Activated naive CD8-positive, alpha-beta T cell treated with anti-CD3 and anti-CD28 coated beads, Interleukin-2, amount 50 U/mL, for 24 hours (primary cell): ENCODE measurements around the gene SYNM.

Experiments
- ATAC-seq: fragments of 150-1000 bp; cut with Tn5 transposase; one replicate; pipeline ENCODE4 v1.10.0; 2021
- DNase-seq: peaks from one replicate; pipeline ENCODE4 v3.0.0; 2021
- H3K27ac Mint-ChIP-seq: one replicate; pipeline ENCODE4 v1.8.0; 2021; ENCODE audit warnings: mild to moderate bottlenecking, mixed read lengths
- H3K27me3 Mint-ChIP-seq: one replicate; pipeline ENCODE4 v1.8.0; 2021; ENCODE audit warnings: mixed read lengths
- H3K36me3 Mint-ChIP-seq: one replicate; pipeline ENCODE4 v1.8.0; 2021; ENCODE audit warnings: low read depth, mixed read lengths
- H3K4me1 Mint-ChIP-seq: one replicate; pipeline ENCODE4 v1.8.0; 2021; ENCODE audit warnings: mixed read lengths
- H3K4me3 Mint-ChIP-seq: one replicate; pipeline ENCODE4 v1.8.0; 2021; ENCODE audit warnings: mild to moderate bottlenecking, moderate library complexity, mixed read lengths
- H3K9me3 Mint-ChIP-seq: one replicate; pipeline ENCODE4 v1.8.0; 2021; ENCODE audit warnings: mixed read lengths

SYNM gene

GRCh38 chr15:99180086-99180963 is 75.4 kb downstream of the SYNM start:
- H3K4me3 Mint-ChIP-seq: no peak overlapping the region
- DNase-seq (no peak), ATAC-seq (no peak)
- no peaks in the 10 kb centered on the region for H3K9me3 Mint-ChIP-seq
- H3K4me1 Mint-ChIP-seq: no peaks in the 10 kb centered on the region
- no peak overlapping the region for H3K27ac Mint-ChIP-seq
- H3K27me3 Mint-ChIP-seq: no peaks in the 10 kb centered on the region
- peaks cover 2% of the 10 kb centered on the region for H3K36me3 Mint-ChIP-seq

- H3K9me3 Mint-ChIP-seq: no peaks in the 10 kb centered on the region
- H3K4me1 Mint-ChIP-seq: no peaks in the 10 kb centered on the region
- DNase-seq: no peak
- H3K4me3 Mint-ChIP-seq: no peak overlapping the region
- H3K27ac Mint-ChIP-seq: no peak overlapping the region
- peaks cover 2% of the 10 kb centered on the region for H3K36me3 Mint-ChIP-seq
- ATAC-seq: no peak
- no peaks in the 10 kb centered on the region for H3K27me3 Mint-ChIP-seq
These were observed 76.1 kb downstream of the SYNM start for GRCh38 chr15:99180964-99181306.

GRCh38 chr15:99181545-99181971 is 76.7 kb downstream of the SYNM start:
- H3K27ac Mint-ChIP-seq: no peak overlapping the region
- DNase-seq (no peak), ATAC-seq (no peak)

GRCh38 chr15:99182791-99183190 is 77.9 kb downstream of the SYNM start:
- H3K4me3 Mint-ChIP-seq: no peak overlapping the region
- DNase-seq (no peak), ATAC-seq (no peak)
- H3K36me3 Mint-ChIP-seq: peaks cover 2% of the 10 kb centered on the region
- no peak overlapping the region for H3K27ac Mint-ChIP-seq
- H3K9me3 Mint-ChIP-seq: no peaks in the 10 kb centered on the region
- no peaks in the 10 kb centered on the region for H3K27me3 Mint-ChIP-seq
- no peaks in the 10 kb centered on the region for H3K4me1 Mint-ChIP-seq

More at GRCh38 chr15:99181545-99181971, 76.7 kb downstream of the SYNM start:
- H3K4me3 Mint-ChIP-seq: no peak overlapping the region
- H3K4me1 Mint-ChIP-seq: no peaks in the 10 kb centered on the region
- H3K36me3 Mint-ChIP-seq: peaks cover 2% of the 10 kb centered on the region
- H3K27me3 Mint-ChIP-seq: no peaks in the 10 kb centered on the region
- no peaks in the 10 kb centered on the region for H3K9me3 Mint-ChIP-seq
